Heart right ventricle (tissue), 16 donors: ENCODE results near the gene C6orf89. TPM values are rescaled to one million over a fixed set of nuclear protein-coding genes. Genes with fewer than 3 reads are reported as not detected.

Experiments used
- ATAC-seq, 8 donors: fragments of 200-7000 bp; cut with Tn5 transposase; one replicate each; pipeline ENCODE4 v1.9.1; 2020; ENCODE audit warnings: mild to moderate bottlenecking in 8 of 8, moderate library complexity in 8 of 8, moderate number of reproducible peaks in 1 of 8
- DNase-seq, 2 donors: peaks; one replicate each; pipeline ENCODE4 v3.0.0-alpha.2; 2020
- H3K27ac ChIP-seq, 10 donors: fragments of 200-600 bp; sonication (generic) in 2 of 10; one replicate each; pipeline versions ENCODE4 v1.5.0 to v1.8.0; 2020 to 2022; ENCODE audit warnings: mild to moderate bottlenecking in 3 of 10
- H3K27me3 ChIP-seq, 7 donors: fragments of 200-600 bp; one replicate each; pipeline ENCODE4 v1.8.0; 2021 to 2022; ENCODE audit warnings: mild to moderate bottlenecking in 2 of 7
- H3K36me3 ChIP-seq, 9 donors: fragments of 200-600 bp; sonication (generic) in 1 of 9; one replicate each; pipeline versions ENCODE4 v1.5.0 to v1.8.0; 2020 to 2022; ENCODE audit warnings: mild to moderate bottlenecking in 2 of 9
- H3K4me1 ChIP-seq, 9 donors: fragments of 200-600 bp; sonication (generic) in 1 of 9; one replicate each; pipeline versions ENCODE4 v1.5.0 to v1.8.0; 2020 to 2022; ENCODE audit warnings: mild to moderate bottlenecking in 4 of 9
- H3K4me3 ChIP-seq, 10 donors: fragments of 200-600 bp; sonication (generic) in 2 of 10; one replicate each; pipeline versions ENCODE4 v1.5.0 to v1.8.0; 2020 to 2022; ENCODE audit warnings: mild to moderate bottlenecking in 7 of 10, moderate library complexity in 2 of 10
- H3K9me3 ChIP-seq, 11 donors: fragments of 200-600 bp in 10 of 11; sonication (generic) in 2 of 11; one replicate each; pipeline versions ENCODE4 v1.5.0 to v1.8.0; 2013 to 2022; ENCODE audit warnings: mild to moderate bottlenecking in 2 of 11, control low read depth in 1 of 11, moderate library complexity in 1 of 11
- WGBS, 2 donors: extraction: QIAGEN DNeasy Blood & Tissue Kit; methylation state at CpG; one replicate each; pipeline ENCODE4 v1.1.7; 2013; ENCODE audit warnings: inconsistent platforms in 1 of 2; 5-methylcytosine and 5-hydroxymethylcytosine counted together
- intact Hi-C, 10 donors: fragments of 100-400 bp; cut with DNase I; formaldehyde crosslinking; loops; one replicate each; pipeline versions ENCODE4 v1.11.1 to v1.14.2; 2022
- polyA plus RNA-seq, 2 donors: library from polyadenylated mRNA; stranded (reverse); fragments of 200-250 nt; gene quantifications; one replicate each; pipeline ENCODE4 v1.2.3, GENCODE V29; 2013
- total RNA-seq, 10 donors: library from RNA; stranded (reverse); fragmentation: NEBNext Ultra II Directional in 3 of 10; extraction: Animal tissue kit (Norgen Biotek cat#: 25700) in 3 of 10; gene quantifications; one replicate each; pipeline versions ENCODE4 v1.2.1 to v1.2.4, GENCODE V29; 2021 to 2023
- TF ChIP-seq, protein P1 (sequence below), 9 donors: fragments of 200-600 bp; sonication (generic) in 2 of 9; IDR thresholded peaks; one replicate each; pipeline versions ENCODE4 v1.5.0 to v1.8.0; 2021 to 2022; ENCODE audit warnings: antibody characterized with exemption in 9 of 9, mild to moderate bottlenecking in 5 of 9, moderate library complexity in 1 of 9
- donor health status: Arrhythmogenic right ventricular cardiomyopathy.
- donor health status: ischemic (EF 13 %, LVEDD 7.1; RV severe dilation, severe dysfunction).
- donor health status: healthy with polysubstance abuse.
- donor health status: DM: no; HTN: yes; CAD: no.
- donor health status: DM: no; HTN: no; CAD: no.
- donor health status: ischemic (EF 25% LVEDD 6.9; RV normal size, moderate dysfunction).
- donor health status: ischemic (EF 25% LVEDD 5.7; RV mildly dilated, moderate dysfunction).
- donor health status: healthy.
- donor health status: DM: yes; HTN: yes; CAD: no.
- donor health status: Ischemic cardiomyopathy.
- donor health status: ischemic (EF 35%, LVEDD 5.7; RV mildly dilated, moderate dysfunction).
- donor health status: nonischemic (EF 11% LVEDD 7.7; RV severe dilation, severe dysfunction).
- donor health status: DM: yes; HTN: yes; CAD: no.
- donor health status: PGD.
- donor health status: ischemic (EF 29% LVEDD 5.4; RV normal size, mild dysfunction).
- donor health status: nonischemic (EF 23%, LVEDD 6.1; RV moderate dilation, normal function).

C6orf89 gene
- total and polyA plus RNA-seq, 12 donors, result 22.5 to 104 (median 72.9) TPM

DNA sequence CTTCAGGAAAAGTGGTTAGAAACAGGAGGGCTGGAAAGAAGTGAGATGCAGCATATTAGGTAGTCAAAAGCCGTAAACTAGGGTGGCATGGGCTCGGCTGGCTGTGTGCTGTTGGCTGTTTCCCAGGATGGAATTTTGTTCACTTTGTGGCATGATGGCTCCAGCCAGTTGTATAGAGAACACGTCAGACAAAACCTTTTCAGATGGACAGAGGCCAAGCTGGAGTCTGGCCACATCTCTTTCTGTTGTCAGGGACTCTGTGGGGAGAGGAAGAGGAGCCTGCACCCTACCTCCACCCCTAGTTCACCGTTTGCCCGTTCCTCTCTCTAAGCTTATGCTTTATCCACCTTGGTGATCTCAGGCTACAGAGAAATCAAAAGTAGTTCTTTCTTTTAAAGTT, 22.0 kb downstream of the C6orf89 start:
- intact Hi-C loops, result loop anchor here in 3 of 10 donors (5.0 kb wide), 2 partner anchors 70 to 80 kb away; partner anchors contain the start of gene MTCH1 (in 1 of the 3)
- Histone ChIP-seq H3K36me3 (peaks cover 0 to 88% (median 29%) of the 10 kb centered on the region in 9 donors), H3K9me3 (no peaks in the 10 kb centered on the region), H3K27ac (peak overlapping the region; percentile 41 to 77 (median 60)), H3K4me3 (no peak overlapping the region), H3K4me1 (peaks cover 8 to 64% (median 37%) of the 10 kb centered on the region in 9 donors), H3K27me3 (no peaks in the 10 kb centered on the region)
- peak; percentile 57 to 95 (median 92) for ATAC-seq
- DNase-seq, result peak; percentile 56 to 72
- 19 to 34% methylated on average over 5 of the region's 5 CpGs for WGBS, 2 donors
- TF ChIP-seq, protein P1, sequence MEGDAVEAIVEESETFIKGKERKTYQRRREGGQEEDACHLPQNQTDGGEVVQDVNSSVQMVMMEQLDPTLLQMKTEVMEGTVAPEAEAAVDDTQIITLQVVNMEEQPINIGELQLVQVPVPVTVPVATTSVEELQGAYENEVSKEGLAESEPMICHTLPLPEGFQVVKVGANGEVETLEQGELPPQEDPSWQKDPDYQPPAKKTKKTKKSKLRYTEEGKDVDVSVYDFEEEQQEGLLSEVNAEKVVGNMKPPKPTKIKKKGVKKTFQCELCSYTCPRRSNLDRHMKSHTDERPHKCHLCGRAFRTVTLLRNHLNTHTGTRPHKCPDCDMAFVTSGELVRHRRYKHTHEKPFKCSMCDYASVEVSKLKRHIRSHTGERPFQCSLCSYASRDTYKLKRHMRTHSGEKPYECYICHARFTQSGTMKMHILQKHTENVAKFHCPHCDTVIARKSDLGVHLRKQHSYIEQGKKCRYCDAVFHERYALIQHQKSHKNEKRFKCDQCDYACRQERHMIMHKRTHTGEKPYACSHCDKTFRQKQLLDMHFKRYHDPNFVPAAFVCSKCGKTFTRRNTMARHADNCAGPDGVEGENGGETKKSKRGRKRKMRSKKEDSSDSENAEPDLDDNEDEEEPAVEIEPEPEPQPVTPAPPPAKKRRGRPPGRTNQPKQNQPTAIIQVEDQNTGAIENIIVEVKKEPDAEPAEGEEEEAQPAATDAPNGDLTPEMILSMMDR (IDR thresholded peaks at IDR 0.05), result no peak

DNA sequence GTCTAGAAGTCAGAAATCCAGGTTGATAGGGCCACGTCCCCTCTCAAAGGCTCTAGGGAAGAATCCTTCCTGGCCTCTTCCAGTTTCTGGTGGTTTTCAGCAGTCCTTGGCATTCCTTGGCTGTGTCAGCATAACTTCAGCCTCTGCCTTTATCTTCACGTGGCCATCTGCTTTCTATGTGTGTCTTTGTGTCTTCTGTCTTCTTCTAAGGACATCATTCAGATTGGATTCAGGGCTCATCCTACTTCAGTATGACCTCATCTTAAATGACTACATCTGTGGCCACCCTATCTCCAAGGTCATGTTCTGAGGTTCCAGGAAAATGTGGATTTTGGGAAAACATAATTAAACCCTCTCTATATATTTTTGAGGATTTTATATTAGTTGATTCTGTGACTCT, 23.0 kb downstream of the C6orf89 start:
- Histone ChIP-seq H3K27me3 (no peaks in the 10 kb centered on the region), H3K36me3 (peaks cover 0 to 88% (median 26%) of the 10 kb centered on the region in 9 donors), H3K9me3 (no peaks in the 10 kb centered on the region), H3K4me3 (no peak overlapping the region), H3K4me1 (peaks cover 8 to 64% (median 37%) of the 10 kb centered on the region in 9 donors), H3K27ac (peak overlapping the region in 4 of 10 donors; percentile 62 to 77 (median 64))
- TF ChIP-seq, protein P1 (IDR thresholded peaks at IDR 0.05), result no peak
- 61 to 64% methylated on average over 2 of the region's 2 CpGs for WGBS, 2 donors
- no peak for DNase-seq
- intact Hi-C loops, result loop anchor here in 3 of 10 donors (5.0 kb wide), 2 partner anchors 69 to 79 kb away; partner anchors contain the start of gene MTCH1 (in 1 of the 3)
- ATAC-seq, result no peak

DNA sequence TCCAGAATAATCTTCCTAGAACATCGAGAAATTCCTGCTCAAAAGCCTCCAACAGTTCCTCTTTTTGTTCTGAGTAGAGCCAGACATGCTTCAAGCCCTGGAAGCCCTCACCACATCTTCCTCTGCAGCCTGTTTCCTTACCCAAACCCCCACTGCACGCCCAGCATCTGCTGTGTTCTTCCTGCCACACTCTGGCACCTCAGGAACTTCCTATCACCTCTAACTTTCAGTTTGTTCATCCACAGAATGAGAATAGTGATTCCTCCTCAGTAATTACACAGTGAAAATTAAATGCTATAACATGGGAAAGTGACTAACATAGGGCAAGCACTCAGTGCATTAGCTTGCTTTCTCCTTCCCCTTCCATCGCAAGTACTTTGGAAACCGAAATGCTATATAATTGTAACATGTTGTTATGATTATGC, 26.3 kb downstream of the C6orf89 start:
- H3K4me3 ChIP-seq, result peak overlapping the region in 1 of 10 donors; percentile 13
- peaks cover 8 to 52% (median 25%) of the 10 kb centered on the region in 9 donors for H3K4me1 ChIP-seq
- intact Hi-C loops, result no loop called here
- no peaks in the 10 kb centered on the region for H3K27me3 ChIP-seq
- DNase-seq, result no peak
- no peaks in the 10 kb centered on the region for H3K9me3 ChIP-seq
- H3K36me3 ChIP-seq, result peaks cover 0 to 89% (median 29%) of the 10 kb centered on the region in 9 donors
- H3K27ac ChIP-seq, result peak overlapping the region in 1 of 10 donors; percentile 63
- TF ChIP-seq, protein P1 (IDR thresholded peaks at IDR 0.05), result no peak
- WGBS, 2 donors, result 65 to 77% methylated on average over 4 of the region's 4 CpGs
- ATAC-seq, result no peak

DNA sequence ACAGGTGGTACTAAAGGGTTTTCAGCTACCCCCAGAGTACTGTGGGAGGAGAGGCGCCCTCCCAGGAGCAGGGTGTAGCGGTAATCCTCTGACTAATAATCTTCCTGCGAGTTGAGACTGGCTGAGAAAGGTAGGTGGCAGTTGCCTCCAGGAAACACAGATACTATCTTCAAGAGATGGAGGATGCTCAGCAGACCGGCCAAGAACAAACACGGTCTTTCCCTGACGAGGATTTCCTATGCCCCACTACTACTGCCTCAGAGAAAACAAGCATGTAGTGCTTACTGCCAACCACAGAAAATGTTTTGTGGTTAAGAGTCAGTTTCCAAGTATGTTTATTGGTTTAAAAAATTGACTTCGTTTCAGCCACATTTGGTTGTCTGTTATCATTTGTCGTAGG, 26.8 kb downstream of the C6orf89 start:
- Histone ChIP-seq H3K36me3 (peaks cover 0 to 92% (median 29%) of the 10 kb centered on the region in 9 donors), H3K9me3 (no peaks in the 10 kb centered on the region), H3K27ac (peak overlapping the region in 1 of 10 donors; percentile 63), H3K4me1 (peaks cover 8 to 52% (median 23%) of the 10 kb centered on the region in 9 donors), H3K27me3 (no peaks in the 10 kb centered on the region), H3K4me3 (peak overlapping the region in 1 of 10 donors; percentile 13)
- TF ChIP-seq, protein P1 (IDR thresholded peaks at IDR 0.05), result no peak
- ATAC-seq (no peak), DNase-seq (no peak)
- intact Hi-C loops, result no loop called here
- WGBS, 2 donors, result 75 to 81% methylated on average over 8 of the region's 8 CpGs
